Common myeloid progenitor, CD34-positive (primary cell): ENCODE data around the gene C3orf52.

Experiments used
- CTCF ChIA-PET: fragments of 350-600 bp; sonication (Branson Sonifier 250); formaldehyde crosslinking; loops from one replicate; lab custom pipeline; 2021; ENCODE audit warnings: antibody characterized with exemption; lab: Charles Lee
- POLR2A ChIA-PET: fragments of 350-600 bp; sonication (Branson Sonifier 250); formaldehyde crosslinking; loops from one replicate; lab custom pipeline; 2021; ENCODE audit warnings: antibody characterized with exemption; lab: Charles Lee
- DNase-seq, 3 donors: peaks; one replicate each; pipeline versions ENCODE4 v3.0.0 to v3.0.0-alpha.2; 2013
- H3K27ac ChIP-seq, 2 experiments: 1 replicate in 1 of 2; 2 replicates in 1 of 2; pipeline ENCODE4 v1.7.0; 2013; ENCODE audit warnings: inconsistent platforms in 2 of 2, low read length in 2 of 2, mild to moderate bottlenecking in 2 of 2, low read depth in 1 of 2, moderate library complexity in 1 of 2; ENCODE audit not compliant: severe bottlenecking in 2 of 2, insufficient read depth in 1 of 2, poor library complexity in 1 of 2
- H3K27me3 ChIP-seq, 5 experiments: replicated peaks in 2 of 5; 1 replicate in 3 of 5; 2 replicates in 2 of 5; pipeline versions ENCODE4 v1.6.1 to v1.7.0; 2013; ENCODE audit warnings: low read length in 4 of 5, mild to moderate bottlenecking in 2 of 5, moderate library complexity in 2 of 5, inconsistent platforms in 1 of 5; ENCODE audit not compliant: insufficient read depth in 5 of 5, control insufficient read depth in 4 of 5
- H3K36me3 ChIP-seq, 4 experiments: 1 replicate in 2 of 4; 2 replicates in 2 of 4; pipeline versions ENCODE4 v1.6.1 to v1.7.0; 2013; ENCODE audit warnings: low read length in 3 of 4, control low read depth in 1 of 4, mild to moderate bottlenecking in 1 of 4; ENCODE audit not compliant: control insufficient read depth in 4 of 4, insufficient read depth in 4 of 4
- H3K4me1 ChIP-seq, 4 experiments: 1 replicate in 3 of 4; 2 replicates in 1 of 4; pipeline versions ENCODE4 v1.6.1 to v1.7.1; 2013; ENCODE audit warnings: low read length in 3 of 4, mild to moderate bottlenecking in 3 of 4, control low read depth in 1 of 4, inconsistent platforms in 1 of 4, moderate library complexity in 1 of 4; ENCODE audit not compliant: control insufficient read depth in 4 of 4, insufficient read depth in 4 of 4; ENCODE audit errors: control extremely low read depth in 1 of 4
- H3K4me3 ChIP-seq, 7 experiments: 1 replicate in 4 of 7; 2 replicates in 3 of 7; pipeline versions ENCODE4 v1.5.1 to v1.7.0; 2013; ENCODE audit warnings: mild to moderate bottlenecking in 7 of 7, low read length in 6 of 7, moderate library complexity in 6 of 7, inconsistent platforms in 2 of 7, low read depth in 2 of 7, control low read depth in 1 of 7; ENCODE audit not compliant: insufficient read depth in 4 of 7, control insufficient read depth in 1 of 7; ENCODE audit errors: extremely low read depth in 1 of 7
- H3K9me3 ChIP-seq, 5 experiments: 1 replicate in 4 of 5; 2 replicates in 1 of 5; pipeline versions ENCODE4 v1.6.1 to v1.7.1; 2013; ENCODE audit warnings: low read length in 4 of 5, mild to moderate bottlenecking in 2 of 5, inconsistent platforms in 1 of 5, low read depth in 1 of 5, moderate library complexity in 1 of 5; ENCODE audit not compliant: control insufficient read depth in 4 of 5, insufficient read depth in 2 of 5; ENCODE audit errors: control extremely low read depth in 1 of 5
- WGBS: methylation state at CpG from one replicate; pipeline ENCODE4 v1.1.5; 2013; ENCODE audit not compliant: insufficient coverage; 5-methylcytosine and 5-hydroxymethylcytosine counted together

The C3orf52 gene

DNA sequence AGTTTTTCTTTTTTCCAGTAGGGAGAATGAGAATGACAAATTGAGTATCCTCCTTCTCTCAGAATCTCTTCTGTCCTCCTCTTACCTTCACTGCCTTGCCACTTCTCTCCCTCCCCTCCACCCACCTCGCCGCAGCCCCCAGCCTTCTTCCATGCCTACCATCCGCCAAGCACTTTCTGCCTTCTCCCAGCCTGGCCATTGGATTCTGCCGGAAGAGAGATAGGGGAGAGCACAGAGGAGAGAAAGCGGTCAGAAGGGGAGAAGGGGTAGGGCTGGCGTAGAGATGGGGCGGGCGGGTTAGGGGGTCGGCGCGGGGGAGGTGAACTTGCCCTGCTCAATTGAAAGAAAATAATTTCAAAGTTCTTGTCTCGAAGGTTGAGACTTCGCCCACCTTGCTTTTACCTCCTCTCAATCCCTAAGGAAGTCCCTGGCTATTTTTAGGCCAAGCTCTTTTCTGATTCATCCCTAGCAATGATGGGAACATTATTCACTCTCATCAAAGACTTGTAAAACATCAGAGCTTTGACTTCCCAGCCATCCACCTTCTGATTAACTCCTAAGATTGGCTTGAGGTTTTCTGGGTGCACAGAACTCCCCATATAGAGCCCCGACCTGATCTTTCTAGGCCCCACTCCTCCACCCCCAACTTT lies 811 bp downstream of the C3orf52 start:
- ChIA-PET POLR2A (no interaction called here), CTCF (no interaction called here)
- Histone ChIP-seq H3K27me3 (peaks cover 4 to 33% (median 21%) of the 10 kb centered on the region in 5 experiments), H3K27ac (no peak overlapping the region), H3K4me3 (peak overlapping the region in 6 of 7 experiments; percentile 10 to 74 (median 60)), H3K36me3 (no peaks in the 10 kb centered on the region), H3K9me3 (no peaks in the 10 kb centered on the region), H3K4me1 (peaks cover 2 to 26% (median 23%) of the 10 kb centered on the region in 4 experiments)
- WGBS: 30% methylated on average over 10 of the region's 14 CpGs
- DNase-seq: peak in 2 of 3 donors; percentile 23 to 35

DNA sequence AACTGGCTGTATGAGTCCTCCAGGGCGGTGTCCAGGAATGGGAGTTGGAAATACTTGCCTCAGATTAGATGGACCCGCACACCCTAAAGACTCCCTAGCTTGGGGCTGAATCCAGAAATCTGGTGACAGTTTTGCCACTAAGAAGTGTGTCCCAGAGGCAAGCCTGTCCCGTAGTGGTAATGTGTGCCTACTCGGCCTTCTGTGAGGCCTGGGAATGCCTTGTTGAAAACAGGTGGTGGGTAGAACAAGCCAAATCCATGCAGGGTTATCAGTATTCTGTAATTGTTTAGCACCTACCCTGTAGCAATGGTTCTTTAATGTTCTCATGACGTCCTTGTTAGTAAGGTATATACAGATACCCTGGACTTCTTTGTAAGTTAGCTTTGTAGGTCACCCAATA lies 1.6 kb downstream of the C3orf52 start:
- Histone ChIP-seq H3K27ac (no peak overlapping the region), H3K4me1 (peaks cover 2 to 29% (median 26%) of the 10 kb centered on the region in 4 experiments), H3K9me3 (no peaks in the 10 kb centered on the region), H3K27me3 (peaks cover 4 to 35% (median 21%) of the 10 kb centered on the region in 5 experiments), H3K36me3 (no peaks in the 10 kb centered on the region), H3K4me3 (no peak overlapping the region)
- ChIA-PET CTCF (no interaction called here), POLR2A (no interaction called here)
- 98% methylated on average over 4 of the region's 5 CpGs for WGBS
- DNase-seq: no peak

DNA sequence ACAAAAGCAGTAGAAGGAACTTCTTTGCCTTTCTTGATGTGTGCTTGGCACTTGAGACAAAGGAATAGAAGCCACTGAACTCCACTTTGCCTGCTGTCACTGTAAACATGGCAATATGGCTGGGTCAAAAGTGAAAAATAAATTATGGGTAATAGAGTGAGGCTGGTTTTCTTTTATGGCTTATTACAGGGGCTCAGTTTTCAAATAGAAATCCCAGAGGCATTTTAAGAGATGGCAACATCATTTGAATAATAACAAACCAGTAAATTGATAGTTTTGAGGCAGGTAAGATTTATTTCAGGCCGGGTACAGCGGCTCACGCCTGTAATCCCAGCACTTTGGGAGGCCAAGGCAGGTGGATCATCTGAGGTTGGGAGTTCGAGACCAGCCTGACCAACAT lies 2.8 kb downstream of the C3orf52 start:
- CTCF ChIA-PET: interaction anchor here (1.3 kb wide), 1 partner anchor 10 kb away, joined by 3 read pairs; no protein-coding TSS in a partner anchor

DNA sequence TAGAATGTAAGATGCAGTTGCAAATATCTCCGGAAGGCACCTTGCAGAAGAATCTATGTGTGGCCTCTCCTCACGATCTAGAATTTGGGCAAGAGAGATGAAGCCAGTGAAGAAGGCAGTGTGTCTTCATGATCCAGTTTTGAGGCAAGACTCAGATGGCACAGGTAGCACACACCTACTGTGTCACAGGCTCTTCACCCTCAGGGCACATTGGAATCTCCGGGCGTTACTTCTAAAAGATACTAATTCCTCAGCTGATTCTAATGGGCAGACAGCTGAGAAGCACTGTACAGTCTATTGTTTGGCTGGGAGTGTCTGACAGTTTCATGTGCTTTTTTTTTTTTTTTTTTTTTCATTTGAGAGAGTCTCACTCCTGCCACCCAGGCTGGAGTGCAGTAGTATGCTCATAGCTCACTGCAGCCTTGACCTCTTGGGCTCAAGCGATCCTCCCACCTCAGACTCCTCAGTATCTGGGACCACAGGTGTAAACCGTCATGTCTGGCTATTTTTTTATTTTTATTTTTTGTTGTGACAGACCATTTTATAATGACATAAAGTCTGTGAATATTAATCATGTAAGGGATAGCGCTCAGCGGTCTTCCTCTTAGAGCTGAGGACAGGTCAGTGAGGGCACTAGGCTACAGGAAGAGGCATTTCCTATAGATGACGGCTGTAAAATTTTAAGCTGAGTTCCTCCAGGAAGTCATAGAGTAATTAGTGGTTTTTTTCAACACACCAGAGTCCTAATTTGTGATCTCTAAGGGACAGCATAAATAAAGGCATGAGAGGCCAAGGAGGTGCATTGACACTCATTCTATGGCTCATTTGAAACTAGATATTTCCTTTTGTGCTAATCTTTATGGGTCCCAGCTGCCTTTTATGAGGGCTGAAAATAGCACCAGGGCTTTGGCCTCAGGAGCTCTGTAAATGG lies 4.0 kb downstream of the C3orf52 start:
- ChIA-PET POLR2A (no interaction called here), CTCF (interaction anchor here (1.3 kb wide), 1 partner anchor 21 kb away, joined by 4 read pairs; no protein-coding TSS in a partner anchor)
- Histone ChIP-seq H3K27ac (no peak overlapping the region), H3K36me3 (no peaks in the 10 kb centered on the region), H3K9me3 (no peaks in the 10 kb centered on the region), H3K4me3 (no peak overlapping the region), H3K27me3 (peaks cover 4 to 33% (median 15%) of the 10 kb centered on the region in 5 experiments), H3K4me1 (peaks cover 2 to 31% (median 29%) of the 10 kb centered on the region in 4 experiments)
- 67% methylated on average over 4 of the region's 9 CpGs for WGBS
- peak in 2 of 3 donors; percentile 40 to 51 for DNase-seq

More for the DNA sequence above, 2.8 kb downstream of the C3orf52 start:
- POLR2A ChIA-PET: no interaction called here
- Histone ChIP-seq H3K36me3 (no peaks in the 10 kb centered on the region), H3K9me3 (no peaks in the 10 kb centered on the region), H3K4me3 (no peak overlapping the region), H3K4me1 (peaks cover 2 to 31% (median 29%) of the 10 kb centered on the region in 4 experiments), H3K27ac (no peak overlapping the region), H3K27me3 (peaks cover 4 to 35% (median 21%) of the 10 kb centered on the region in 5 experiments)
- no peak for DNase-seq
- no CpG with 5 or more reads among the region's 4 CpGs for WGBS

DNA sequence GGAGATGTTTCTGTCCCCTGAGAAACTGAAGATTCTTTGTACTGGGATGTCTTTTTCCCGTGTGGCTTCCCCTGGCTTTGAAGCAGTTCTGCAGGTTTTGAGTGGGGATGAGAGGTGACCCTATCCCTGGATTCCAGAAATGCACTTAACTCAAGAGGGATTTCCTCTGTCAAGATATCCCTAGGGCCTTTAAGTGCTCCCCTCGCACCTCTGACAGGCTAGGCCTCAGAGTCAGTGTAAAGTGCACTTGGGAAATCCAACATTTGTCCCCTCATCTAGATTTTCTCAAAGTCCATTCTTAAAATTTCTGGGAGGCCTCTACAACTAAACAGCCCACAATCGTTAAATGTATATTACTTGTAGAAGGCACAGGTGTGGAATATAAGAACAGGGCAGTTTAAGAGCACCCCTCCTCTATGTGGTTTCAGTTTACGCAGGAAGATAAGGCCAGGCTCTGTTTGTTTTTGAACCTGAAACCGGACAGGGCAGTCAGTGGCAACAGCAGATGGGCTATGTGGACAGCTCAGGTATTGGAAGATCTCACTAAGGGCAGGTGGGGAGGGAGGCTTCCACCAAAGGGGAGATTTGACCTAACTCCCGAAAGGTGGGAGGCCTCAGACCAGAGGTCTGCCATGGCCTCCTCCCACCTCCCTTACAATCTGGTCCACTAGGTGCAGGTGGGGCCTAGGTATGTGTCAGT lies 4.8 kb downstream of the C3orf52 start:
- Histone ChIP-seq H3K4me1 (peaks cover 2 to 27% (median 25%) of the 10 kb centered on the region in 4 experiments), H3K27me3 (peaks cover 3 to 25% (median 14%) of the 10 kb centered on the region in 5 experiments), H3K36me3 (no peaks in the 10 kb centered on the region), H3K9me3 (no peaks in the 10 kb centered on the region), H3K27ac (no peak overlapping the region), H3K4me3 (no peak overlapping the region)
- ChIA-PET POLR2A (no interaction called here), CTCF (interaction anchor here (1.3 kb wide), 1 partner anchor 20 kb away, joined by 4 read pairs; no protein-coding TSS in a partner anchor)
- 90% methylated on average over 3 of the region's 6 CpGs for WGBS
- DNase-seq: no peak

DNA sequence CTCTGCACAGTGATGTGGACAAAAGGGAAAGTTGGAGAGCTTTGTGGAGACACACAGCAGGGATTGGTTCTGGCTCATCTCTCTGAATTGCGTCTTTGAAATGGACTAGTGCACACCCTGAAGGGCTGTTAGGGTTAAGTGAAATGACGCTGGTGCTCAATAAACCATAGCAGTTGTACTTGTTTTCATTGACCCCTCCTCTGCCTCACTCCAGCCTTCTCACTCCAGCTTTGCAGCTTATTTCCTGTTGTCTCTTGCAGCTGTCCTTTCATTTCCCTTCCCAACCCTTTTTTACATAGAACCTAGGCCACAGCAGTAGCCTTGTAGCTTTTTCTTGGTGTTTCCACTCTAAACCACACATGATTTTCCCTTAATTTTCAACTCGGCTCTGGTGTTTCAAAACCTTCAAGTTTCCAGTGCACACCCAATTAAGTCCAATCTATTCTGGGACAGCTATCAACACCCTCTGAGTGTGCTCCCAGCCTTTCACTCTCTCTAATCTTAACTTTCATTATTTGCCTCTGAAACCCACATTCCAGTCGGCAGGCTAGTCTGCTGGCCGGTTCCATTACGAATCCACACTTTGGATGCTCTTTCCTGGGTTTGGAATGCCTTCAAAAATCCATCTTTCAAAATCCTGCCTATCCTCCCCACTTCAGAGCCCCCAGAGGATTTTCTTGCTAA lies 6.4 kb downstream of the C3orf52 start:
- H3K27me3 ChIP-seq: peaks cover 0 to 16% (median 9%) of the 10 kb centered on the region in 5 experiments
- WGBS: 87% methylated on average over 6 of the region's 6 CpGs
- H3K4me3 ChIP-seq: no peak overlapping the region
- POLR2A ChIA-PET: no interaction called here
- CTCF ChIA-PET: interaction anchor here (1.0 kb wide), 1 partner anchor 18 kb away, joined by 4 read pairs; no protein-coding TSS in a partner anchor
- peaks cover 0 to 21% (median 16%) of the 10 kb centered on the region in 4 experiments for H3K4me1 ChIP-seq
- DNase-seq: peak in 2 of 3 donors; percentile 23 to 25
- no peaks in the 10 kb centered on the region for H3K9me3 ChIP-seq
- H3K27ac ChIP-seq: no peak overlapping the region
- no peaks in the 10 kb centered on the region for H3K36me3 ChIP-seq
